ENCODE measurements around the gene LSR.

GRCh38 chr19:35254341-35255297, 5.8 kb downstream of the LSR start:
- TF ChIP-seq CTCF (IDR thresholded peaks at IDR 0.05; ENCODE audit: low read length) (no peak), EZH2 (IDR thresholded peaks at IDR 0.05; ENCODE audit: borderline replicate concordance, low read length) (no peak)
